GOT3 (cell line): ENCODE results near the gene TNFRSF17.

Source experiments
- DNase-seq: peaks from one replicate; lab custom pipeline; 2025; ENCODE audit warnings: mixed read lengths; lab: John Stamatoyannopoulos, UW

TNFRSF17 gene

GRCh38 chr16:12002447-12003006 is 37.5 kb downstream of the TNFRSF17 start:
- no peak for DNase-seq

GRCh38 chr16:12006637-12007036 is 41.6 kb downstream of the TNFRSF17 start:
- DNase-seq, result no peak

DNA sequence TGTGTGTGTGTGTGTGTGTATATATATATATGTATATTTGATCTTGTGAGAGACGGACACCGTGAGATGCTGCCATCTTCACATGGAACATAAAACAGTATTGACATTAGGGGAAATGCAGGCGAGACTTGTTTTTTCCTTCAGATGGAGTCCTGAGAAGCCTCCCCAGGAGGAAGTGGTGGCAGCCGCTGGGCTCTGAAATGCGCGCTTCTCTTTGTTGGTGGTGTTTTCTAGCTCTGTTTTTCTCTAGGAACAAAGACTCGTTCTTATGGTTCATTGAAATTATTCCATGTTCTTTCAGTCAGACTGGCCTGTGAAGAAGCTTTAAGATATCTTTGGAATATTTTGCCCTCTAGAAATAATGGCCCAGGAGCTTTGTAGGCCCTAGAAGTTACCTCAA is 44.5 kb downstream of the TNFRSF17 start:
- DNase-seq, result no peak

DNA sequence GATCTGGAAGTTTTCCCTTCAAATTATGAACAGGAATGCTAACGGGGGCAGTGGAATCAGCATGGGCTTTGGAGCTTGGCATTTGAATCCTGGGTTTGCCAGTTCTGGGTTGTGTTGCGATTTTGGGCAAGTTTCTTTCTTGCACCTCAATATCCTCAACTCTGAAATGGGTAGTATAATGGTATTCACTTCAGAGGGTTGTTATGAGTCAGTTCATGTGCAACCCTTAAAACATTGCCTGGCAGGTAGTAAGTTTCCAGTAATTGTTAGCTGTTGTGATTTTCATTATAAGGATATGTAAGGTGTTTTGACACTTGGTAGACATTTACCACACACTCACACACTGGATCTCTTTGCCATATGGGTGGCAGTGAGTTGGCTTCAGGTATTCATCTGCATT is 44.9 kb downstream of the TNFRSF17 start:
- no peak for DNase-seq

DNA sequence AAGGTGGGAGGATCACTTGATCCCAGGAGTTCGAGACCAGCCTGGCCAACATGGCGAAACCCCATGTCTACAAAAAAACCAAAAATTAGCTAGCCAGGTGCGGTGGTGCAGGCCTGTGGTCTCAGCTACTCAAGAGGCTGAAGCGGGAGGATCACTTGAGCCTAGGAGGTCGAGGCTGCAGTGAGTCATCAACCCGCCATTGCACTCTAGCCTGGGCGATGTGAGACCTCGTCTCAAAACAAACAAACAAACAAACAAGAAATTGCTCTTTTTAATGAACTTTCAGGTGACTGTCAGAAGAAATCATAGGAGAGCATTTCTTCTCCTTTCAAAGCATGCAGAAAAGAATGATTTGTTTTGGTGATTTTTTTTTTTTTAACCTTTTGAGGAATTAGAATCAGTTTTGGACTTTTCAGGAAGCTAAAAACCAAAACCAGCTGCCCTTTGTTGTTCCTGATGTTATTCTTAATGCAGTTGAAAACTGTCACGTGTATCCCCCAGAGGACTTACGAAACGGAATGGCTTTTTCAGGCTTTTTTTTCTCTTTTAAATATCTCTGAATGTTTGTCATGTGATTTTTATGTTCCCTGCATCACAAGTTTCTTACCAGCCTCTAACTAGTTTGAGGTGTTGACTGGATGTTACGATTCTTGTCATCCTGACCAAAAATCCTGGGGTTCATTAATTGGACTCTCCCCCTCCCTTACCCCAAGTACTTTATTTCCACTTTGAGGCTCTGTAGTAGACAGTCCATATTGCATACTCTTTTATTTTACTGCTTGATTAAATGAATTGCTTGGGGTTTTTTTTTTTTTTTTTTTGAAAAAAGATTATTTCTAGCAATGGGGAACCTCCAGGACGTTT is 45.6 kb downstream of the TNFRSF17 start:
- no peak for DNase-seq

DNA sequence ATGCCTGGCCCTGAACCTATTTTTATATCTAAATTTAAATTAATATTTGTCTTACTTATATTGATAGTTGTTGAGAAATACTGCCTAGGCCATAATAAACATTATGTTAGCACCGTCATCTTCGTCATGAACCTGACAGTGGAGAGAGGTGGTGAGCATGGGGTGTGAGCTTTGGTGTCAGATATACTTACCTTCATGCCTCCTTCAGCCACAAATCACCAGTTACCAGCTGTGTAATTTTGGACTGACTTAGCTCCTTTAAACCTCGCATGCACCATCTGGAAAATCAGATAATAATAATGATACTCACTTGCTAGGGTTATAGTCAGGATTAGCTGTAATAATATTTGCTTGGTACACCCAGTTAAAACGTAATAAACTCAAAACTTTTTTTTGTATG is 46.6 kb downstream of the TNFRSF17 start:
- no peak for DNase-seq

GRCh38 chr16:12016291-12016947 is 51.4 kb downstream of the TNFRSF17 start:
- DNase-seq, result no peak

- no peak for DNase-seq
Measured at GRCh38 chr16:12017558-12017957, 52.5 kb downstream of the TNFRSF17 start.
